Measurements from ENCODE around the gene ZNF516. TPM values are rescaled to one million over a fixed set of nuclear protein-coding genes. Genes with fewer than 3 reads are reported as not detected.
A peak's percentile ranks its signal among the peaks of the same experiment; 100 is the strongest.

ZNF516 gene
- total RNA-seq, 6 experiments from 2014 or later = 10.2 to 16.0 (median 13.7) TPM

DNA sequence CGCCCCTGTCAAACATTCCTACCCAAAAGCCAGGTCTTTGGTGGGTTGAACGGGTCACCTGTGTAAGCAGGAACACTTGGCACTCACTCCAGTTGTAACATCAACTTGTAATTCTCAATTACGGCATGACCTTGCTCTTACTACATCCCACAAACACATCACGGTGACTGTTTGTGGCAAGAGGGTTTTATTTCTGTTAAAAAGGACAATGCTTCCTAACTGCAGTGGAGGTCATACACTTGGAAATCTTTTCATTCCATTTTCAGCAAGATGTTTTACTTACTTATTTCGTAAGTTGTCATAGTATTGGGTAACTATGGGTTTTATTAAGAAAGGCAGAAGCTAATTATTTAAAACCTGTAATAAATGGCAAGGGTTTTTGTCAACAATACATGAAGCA lies 126.1 kb downstream of the ZNF516 start:
- Histone ChIP-seq H3K9me3 (no peaks in the 10 kb centered on the region), H3K27me3 (no peaks in the 10 kb centered on the region), H3K4me1 (no peaks in the 10 kb centered on the region), H3K36me3 (peaks cover 0 to 21% (median 6%) of the 10 kb centered on the region in 4 donors), H3K4me3 (no peak overlapping the region), H3K27ac (no peak overlapping the region)
- DNase-seq = no peak
- 63% methylated on average over 5 of the region's 5 CpGs for WGBS (ENCODE audit: insufficient coverage, low coverage, low lambda C conversion rate, missing lambda C conversion rate)
- TF ChIP-seq, protein P1, sequence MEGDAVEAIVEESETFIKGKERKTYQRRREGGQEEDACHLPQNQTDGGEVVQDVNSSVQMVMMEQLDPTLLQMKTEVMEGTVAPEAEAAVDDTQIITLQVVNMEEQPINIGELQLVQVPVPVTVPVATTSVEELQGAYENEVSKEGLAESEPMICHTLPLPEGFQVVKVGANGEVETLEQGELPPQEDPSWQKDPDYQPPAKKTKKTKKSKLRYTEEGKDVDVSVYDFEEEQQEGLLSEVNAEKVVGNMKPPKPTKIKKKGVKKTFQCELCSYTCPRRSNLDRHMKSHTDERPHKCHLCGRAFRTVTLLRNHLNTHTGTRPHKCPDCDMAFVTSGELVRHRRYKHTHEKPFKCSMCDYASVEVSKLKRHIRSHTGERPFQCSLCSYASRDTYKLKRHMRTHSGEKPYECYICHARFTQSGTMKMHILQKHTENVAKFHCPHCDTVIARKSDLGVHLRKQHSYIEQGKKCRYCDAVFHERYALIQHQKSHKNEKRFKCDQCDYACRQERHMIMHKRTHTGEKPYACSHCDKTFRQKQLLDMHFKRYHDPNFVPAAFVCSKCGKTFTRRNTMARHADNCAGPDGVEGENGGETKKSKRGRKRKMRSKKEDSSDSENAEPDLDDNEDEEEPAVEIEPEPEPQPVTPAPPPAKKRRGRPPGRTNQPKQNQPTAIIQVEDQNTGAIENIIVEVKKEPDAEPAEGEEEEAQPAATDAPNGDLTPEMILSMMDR (IDR thresholded peaks at IDR 0.05) = no peak
- TF ChIP-seq POLR2A (IDR thresholded peaks at IDR 0.05) = no peak
- intact Hi-C loops (cut with DNase I) = no loop called here
- no peak for ATAC-seq

DNA sequence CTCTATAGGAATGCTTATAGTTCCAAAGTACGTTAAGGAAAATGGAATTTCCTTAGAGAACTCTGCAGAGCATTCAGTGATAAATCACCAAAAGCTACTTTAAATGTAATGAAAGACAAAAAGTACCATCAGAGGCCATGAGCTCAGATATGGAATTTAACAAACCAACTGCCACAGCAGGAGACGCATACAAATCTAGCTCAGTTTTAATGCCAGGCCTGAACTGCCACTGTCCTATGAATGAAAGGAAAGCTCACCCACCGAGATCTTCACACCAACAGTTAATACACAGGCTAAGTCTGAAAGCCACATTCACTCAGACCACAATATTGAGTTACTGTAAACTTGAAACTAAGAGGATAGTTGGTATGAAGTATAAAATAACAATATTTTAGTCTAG lies 126.8 kb downstream of the ZNF516 start:
- no peak for DNase-seq
- TF ChIP-seq POLR2A (IDR thresholded peaks at IDR 0.05) = no peak
- TF ChIP-seq, protein P1 (IDR thresholded peaks at IDR 0.05) = no peak
- 86% methylated on average over 3 of the region's 3 CpGs for WGBS (ENCODE audit: insufficient coverage, low coverage, low lambda C conversion rate, missing lambda C conversion rate)
- ATAC-seq = no peak
- no peak overlapping the region for H3K4me3 ChIP-seq
- no peak overlapping the region for H3K27ac ChIP-seq
- intact Hi-C loops (cut with DNase I) = no loop called here
- no peaks in the 10 kb centered on the region for H3K4me1 ChIP-seq
- H3K27me3 ChIP-seq = no peaks in the 10 kb centered on the region
- peaks cover 0 to 21% (median 6%) of the 10 kb centered on the region in 4 donors for H3K36me3 ChIP-seq
- H3K9me3 ChIP-seq = no peaks in the 10 kb centered on the region

DNA sequence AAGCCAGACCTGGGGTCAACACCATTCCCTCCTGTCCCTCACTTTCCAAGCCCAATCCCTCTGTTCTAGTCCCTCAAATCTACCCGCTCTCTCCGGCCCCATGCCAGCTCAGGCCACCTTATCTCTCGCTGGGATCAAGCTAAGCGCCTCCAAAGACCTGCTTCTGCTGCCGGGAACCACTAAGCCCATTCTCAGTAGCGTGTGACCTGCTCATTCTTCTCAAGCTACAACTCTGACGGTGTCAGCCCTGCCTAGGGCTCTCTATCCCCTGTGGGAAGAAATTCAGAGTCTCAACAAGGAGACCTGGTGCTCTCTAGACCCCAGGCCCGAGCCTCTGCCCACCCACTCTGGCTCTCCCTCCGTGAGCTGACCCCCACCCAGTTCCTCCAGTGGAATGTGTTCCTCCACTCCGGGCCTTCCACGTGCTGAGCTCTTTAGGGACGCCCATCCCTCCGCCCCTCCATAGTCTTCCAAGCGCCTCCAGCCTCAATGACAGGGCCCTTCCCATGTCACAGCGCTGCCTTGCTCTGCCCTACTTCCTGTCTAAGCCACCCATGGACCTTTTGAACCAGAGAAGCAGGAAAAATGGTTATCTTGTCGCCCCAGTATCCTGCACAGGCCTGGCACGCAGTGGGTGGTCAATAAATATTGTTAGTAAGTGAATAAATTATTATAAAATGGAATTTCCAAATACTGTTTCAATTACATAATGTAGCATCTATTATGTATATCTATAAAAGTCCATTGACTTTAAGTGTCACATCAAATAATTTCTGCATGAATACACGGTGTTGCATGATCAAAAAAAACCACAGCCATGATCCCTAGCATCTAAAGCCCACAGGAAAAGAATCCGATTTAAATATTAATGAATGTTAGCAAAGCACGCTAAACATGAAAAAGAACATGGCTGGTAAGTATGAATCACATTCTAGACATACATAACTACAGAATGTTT lies 127.6 kb downstream of the ZNF516 start:
- WGBS (ENCODE audit: insufficient coverage, low coverage, low lambda C conversion rate, missing lambda C conversion rate) = 85% methylated on average over 20 of the region's 20 CpGs
- Histone ChIP-seq H3K27me3 (no peaks in the 10 kb centered on the region), H3K9me3 (no peaks in the 10 kb centered on the region), H3K27ac (no peak overlapping the region), H3K36me3 (peaks cover 0 to 23% (median 6%) of the 10 kb centered on the region in 4 donors), H3K4me3 (no peak overlapping the region), H3K4me1 (no peaks in the 10 kb centered on the region)
- intact Hi-C loops (cut with DNase I) = no loop called here
- no peak for DNase-seq
- TF ChIP-seq, protein P1 (IDR thresholded peaks at IDR 0.05) = no peak
- TF ChIP-seq POLR2A (IDR thresholded peaks at IDR 0.05) = no peak
- peak in 3 of 4 donors; percentile 19 to 33 (median 27) for ATAC-seq

DNA sequence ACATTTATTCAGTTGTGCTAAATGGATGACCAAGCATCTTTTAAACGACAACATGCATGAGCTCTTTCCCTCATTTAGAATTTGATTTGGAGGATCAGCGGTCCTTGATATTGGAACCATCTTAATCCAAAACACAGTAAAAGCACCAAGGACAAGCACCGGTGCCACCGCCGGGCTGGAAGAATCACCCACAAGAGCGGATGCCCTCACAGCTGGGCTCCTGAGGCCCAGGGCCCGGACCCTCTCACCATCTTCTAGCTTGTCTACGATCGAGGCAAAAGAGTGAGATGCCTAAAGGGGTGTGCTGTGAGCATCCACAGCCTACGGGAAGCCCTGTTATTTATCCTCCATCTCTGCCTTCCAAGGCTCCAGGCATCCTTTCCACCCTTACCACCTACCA lies 129.5 kb downstream of the ZNF516 start:
- no peak overlapping the region for H3K4me3 ChIP-seq
- ATAC-seq (no peak), DNase-seq (no peak)
- peaks cover 0 to 27% (median 3%) of the 10 kb centered on the region in 4 donors for H3K36me3 ChIP-seq
- no peaks in the 10 kb centered on the region for H3K4me1 ChIP-seq
- WGBS (ENCODE audit: insufficient coverage, low coverage, low lambda C conversion rate, missing lambda C conversion rate) = 71% methylated on average over 1 of the region's 10 CpGs
- no peak for TF ChIP-seq POLR2A (IDR thresholded peaks at IDR 0.05)
- TF ChIP-seq, protein P1 (IDR thresholded peaks at IDR 0.05) = no peak
- no peaks in the 10 kb centered on the region for H3K27me3 ChIP-seq
- intact Hi-C loops (cut with DNase I) = no loop called here
- H3K27ac ChIP-seq = no peak overlapping the region
- H3K9me3 ChIP-seq = no peaks in the 10 kb centered on the region
